CD14-positive monocyte (primary cell): ENCODE results near the gene AFF3. TPM values are rescaled to one million over a fixed set of nuclear protein-coding genes. Genes with fewer than 3 reads are reported as not detected.

Experiments used
- DNase-seq, 3 donors: peaks; one replicate each; pipeline ENCODE4 v3.0.0-alpha.2; 2011 to 2022
- H2AFZ ChIP-seq: 2 replicates; pipeline ENCODE4 v1.6.0; 2012; ENCODE audit warnings: mild to moderate bottlenecking, low read depth, low read length, inconsistent platforms; ENCODE audit not compliant: insufficient read depth, poor library complexity, severe bottlenecking
- H3K27ac ChIP-seq, 2 donors: 1 replicate in 1 of 2; 2 replicates in 1 of 2; pipeline ENCODE4 v1.5.1; 2012 to 2013; ENCODE audit warnings: low read length in 2 of 2, control low read depth in 1 of 2, inconsistent platforms in 1 of 2, low read depth in 1 of 2, mild to moderate bottlenecking in 1 of 2
- H3K27me3 ChIP-seq, 2 donors: one replicate each; pipeline versions ENCODE4 v1.6.0 to v1.6.1; 2011 to 2013; ENCODE audit warnings: low read length in 2 of 2; ENCODE audit not compliant: control insufficient read depth in 2 of 2, insufficient read depth in 2 of 2
- H3K36me3 ChIP-seq, 2 donors: replicated peaks in 1 of 2; 1 replicate in 1 of 2; 2 replicates in 1 of 2; pipeline versions ENCODE4 v1.5.1 to v1.6.1; 2012 to 2013; ENCODE audit warnings: low read length in 2 of 2, control low read depth in 1 of 2, inconsistent platforms in 1 of 2, mild to moderate bottlenecking in 1 of 2; ENCODE audit not compliant: insufficient read depth in 2 of 2, control insufficient read depth in 1 of 2
- H3K4me1 ChIP-seq, 2 donors: 1 replicate in 1 of 2; 2 replicates in 1 of 2; pipeline versions ENCODE4 v1.5.1 to v1.6.1; 2012 to 2013; ENCODE audit warnings: low read length in 2 of 2, control low read depth in 1 of 2, inconsistent platforms in 1 of 2, mild to moderate bottlenecking in 1 of 2, moderate library complexity in 1 of 2; ENCODE audit not compliant: insufficient read depth in 2 of 2, control insufficient read depth in 1 of 2
- H3K4me2 ChIP-seq: replicated peaks from 2 replicates; pipeline ENCODE3; 2012; ENCODE audit warnings: low read length, moderate library complexity, mild to moderate bottlenecking; ENCODE audit not compliant: poor library complexity, severe bottlenecking; ENCODE audit errors: extremely low read depth
- H3K4me3 ChIP-seq, 3 experiments: fragments of 200-600 bp in 1 of 3; sonication (generic) in 1 of 3; replicated peaks in 1 of 3; 1 replicate in 2 of 3; 2 replicates in 1 of 3; pipeline ENCODE4 v1.5.1; 2011 to 2013; ENCODE audit warnings: low read length in 3 of 3, mild to moderate bottlenecking in 3 of 3, control low read depth in 2 of 3, low read depth in 2 of 3, inconsistent platforms in 1 of 3, moderate library complexity in 1 of 3
- H3K79me2 ChIP-seq: 2 replicates; pipeline ENCODE4 v1.6.0; 2012; ENCODE audit warnings: mild to moderate bottlenecking, control low read depth, inconsistent platforms, low read length, moderate library complexity; ENCODE audit not compliant: insufficient read depth
- H3K9ac ChIP-seq: 2 replicates; pipeline ENCODE4 v1.6.0; 2017; ENCODE audit warnings: low read length, mild to moderate bottlenecking; ENCODE audit not compliant: insufficient read depth, poor library complexity, severe bottlenecking
- H3K9me3 ChIP-seq, 2 donors: replicated peaks in 1 of 2; 1 replicate in 1 of 2; 2 replicates in 1 of 2; pipeline versions ENCODE4 v1.5.1 to v1.6.1; 2012 to 2013; ENCODE audit warnings: low read length in 2 of 2, control low read depth in 1 of 2; ENCODE audit not compliant: control insufficient read depth in 1 of 2, insufficient read depth in 1 of 2
- H4K20me1 ChIP-seq: 2 replicates; pipeline ENCODE4 v1.6.0; 2012; ENCODE audit warnings: mild to moderate bottlenecking, low read length, control low read depth, moderate library complexity; ENCODE audit not compliant: insufficient read depth
- H3K27ac Mint-ChIP-seq, 7 donors: one replicate each; pipeline ENCODE4 v1.8.0; 2020; ENCODE audit warnings: mild to moderate bottlenecking in 7 of 7, mixed read lengths in 7 of 7, moderate library complexity in 6 of 7, inconsistent platforms in 2 of 7
- H3K27me3 Mint-ChIP-seq, 3 donors: one replicate each; pipeline ENCODE4 v1.8.0; 2021 to 2022; ENCODE audit warnings: low read depth in 3 of 3, mild to moderate bottlenecking in 3 of 3, mixed read lengths in 3 of 3, moderate library complexity in 3 of 3, inconsistent platforms in 1 of 3
- H3K36me3 Mint-ChIP-seq, 2 donors: one replicate each; pipeline ENCODE4 v1.8.0; 2020; ENCODE audit warnings: mixed read lengths in 2 of 2, inconsistent platforms in 1 of 2, mild to moderate bottlenecking in 1 of 2
- H3K4me1 Mint-ChIP-seq: one replicate; pipeline ENCODE4 v1.8.0; 2020; ENCODE audit warnings: mild to moderate bottlenecking, mixed read lengths
- H3K4me3 Mint-ChIP-seq, 2 donors: one replicate each; pipeline ENCODE4 v1.8.0; 2020; ENCODE audit warnings: mild to moderate bottlenecking in 2 of 2, mixed read lengths in 2 of 2, moderate library complexity in 1 of 2
- H3K9me3 Mint-ChIP-seq, 7 donors: one replicate each; pipeline ENCODE4 v1.8.0; 2020 to 2022; ENCODE audit warnings: mixed read lengths in 7 of 7, mild to moderate bottlenecking in 6 of 7, moderate library complexity in 6 of 7, inconsistent platforms in 2 of 7
- WGBS: methylation state at CpG from one replicate; pipeline ENCODE4 v1.1.5; 2013; ENCODE audit warnings: missing lambda C conversion rate; ENCODE audit not compliant: insufficient coverage; 5-methylcytosine and 5-hydroxymethylcytosine counted together
- intact Hi-C, 2 donors: fragments of 100-400 bp; cut with micrococcal nuclease; formaldehyde crosslinking; loops; one replicate each; pipeline versions ENCODE4 v1.15.0 to v1.15.1; 2023
- polyA plus RNA-seq, 3 donors: library from polyadenylated mRNA; depleted of rRNA in 1 of 3; unstranded in 2 of 3; stranded (reverse) in 1 of 3; fragments of 300-500 nt in 2 of 3; fragments of >200 nt in 1 of 3; fragmentation: Illumina TruSeq in 2 of 3; gene quantifications; 1 replicate in 2 of 3; 2 replicates in 1 of 3; pipeline ENCODE4 v1.2.3, GENCODE V29; 2012 to 2021
- TF ChIP-seq, protein P1 (sequence below): fragments of 200-600 bp; IDR thresholded peaks from one replicate; pipeline ENCODE4 v1.8.0; 2022; ENCODE audit warnings: antibody characterized with exemption, mild to moderate bottlenecking

The AFF3 gene
- polyA plus RNA-seq, 3 donors = 0.17 to 4.1 (median 0.49) TPM

DNA sequence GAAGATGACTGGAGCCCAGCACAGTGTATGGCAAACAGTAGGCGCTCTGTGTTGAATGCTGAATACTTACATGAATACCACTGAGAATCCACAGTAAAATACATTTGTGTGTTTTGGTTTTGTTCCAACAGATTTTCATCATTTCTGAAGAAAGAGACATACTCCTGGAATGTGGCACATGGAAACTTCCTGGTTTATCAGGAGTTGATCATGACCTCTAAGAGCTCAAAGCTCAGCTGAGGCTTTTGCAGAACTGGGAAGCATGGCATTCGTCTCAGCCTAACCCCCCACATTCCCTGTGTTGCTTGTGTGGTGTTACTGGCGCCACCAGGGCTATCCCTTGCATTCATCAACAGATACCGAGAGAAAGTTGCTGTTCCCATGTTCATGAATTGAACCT lies 335.6 kb downstream of the AFF3 start:
- no peaks in the 10 kb centered on the region for H3K79me2 ChIP-seq
- no peak overlapping the region for H2AFZ ChIP-seq
- H3K36me3 Mint-ChIP-seq = peaks cover 2 to 6% of the 10 kb centered on the region in 2 donors
- no peak overlapping the region for H3K4me3 ChIP-seq
- peaks cover 0 to 2% (median 0%) of the 10 kb centered on the region in 3 donors for H3K27me3 Mint-ChIP-seq
- 100% methylated on average over 1 of the region's 4 CpGs for WGBS
- H3K27ac ChIP-seq = no peak overlapping the region
- H3K4me1 Mint-ChIP-seq = peaks cover 13% of the 10 kb centered on the region
- H3K9me3 Mint-ChIP-seq = peaks cover 0 to 9% (median 1%) of the 10 kb centered on the region in 7 donors
- no peaks in the 10 kb centered on the region for H3K36me3 ChIP-seq
- H3K9ac ChIP-seq = no peak overlapping the region
- H3K27me3 ChIP-seq = no peaks in the 10 kb centered on the region
- H3K9me3 ChIP-seq = no peaks in the 10 kb centered on the region
- TF ChIP-seq, protein P1, sequence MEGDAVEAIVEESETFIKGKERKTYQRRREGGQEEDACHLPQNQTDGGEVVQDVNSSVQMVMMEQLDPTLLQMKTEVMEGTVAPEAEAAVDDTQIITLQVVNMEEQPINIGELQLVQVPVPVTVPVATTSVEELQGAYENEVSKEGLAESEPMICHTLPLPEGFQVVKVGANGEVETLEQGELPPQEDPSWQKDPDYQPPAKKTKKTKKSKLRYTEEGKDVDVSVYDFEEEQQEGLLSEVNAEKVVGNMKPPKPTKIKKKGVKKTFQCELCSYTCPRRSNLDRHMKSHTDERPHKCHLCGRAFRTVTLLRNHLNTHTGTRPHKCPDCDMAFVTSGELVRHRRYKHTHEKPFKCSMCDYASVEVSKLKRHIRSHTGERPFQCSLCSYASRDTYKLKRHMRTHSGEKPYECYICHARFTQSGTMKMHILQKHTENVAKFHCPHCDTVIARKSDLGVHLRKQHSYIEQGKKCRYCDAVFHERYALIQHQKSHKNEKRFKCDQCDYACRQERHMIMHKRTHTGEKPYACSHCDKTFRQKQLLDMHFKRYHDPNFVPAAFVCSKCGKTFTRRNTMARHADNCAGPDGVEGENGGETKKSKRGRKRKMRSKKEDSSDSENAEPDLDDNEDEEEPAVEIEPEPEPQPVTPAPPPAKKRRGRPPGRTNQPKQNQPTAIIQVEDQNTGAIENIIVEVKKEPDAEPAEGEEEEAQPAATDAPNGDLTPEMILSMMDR = no peak
- no peaks in the 10 kb centered on the region for H4K20me1 ChIP-seq
- no peak overlapping the region for H3K4me3 Mint-ChIP-seq
- H3K4me1 ChIP-seq = peaks cover 9 to 15% of the 10 kb centered on the region in 2 donors
- intact Hi-C loops = no loop called here
- no peak overlapping the region for H3K4me2 ChIP-seq
- H3K27ac Mint-ChIP-seq = no peak overlapping the region
- DNase-seq = no peak

DNA sequence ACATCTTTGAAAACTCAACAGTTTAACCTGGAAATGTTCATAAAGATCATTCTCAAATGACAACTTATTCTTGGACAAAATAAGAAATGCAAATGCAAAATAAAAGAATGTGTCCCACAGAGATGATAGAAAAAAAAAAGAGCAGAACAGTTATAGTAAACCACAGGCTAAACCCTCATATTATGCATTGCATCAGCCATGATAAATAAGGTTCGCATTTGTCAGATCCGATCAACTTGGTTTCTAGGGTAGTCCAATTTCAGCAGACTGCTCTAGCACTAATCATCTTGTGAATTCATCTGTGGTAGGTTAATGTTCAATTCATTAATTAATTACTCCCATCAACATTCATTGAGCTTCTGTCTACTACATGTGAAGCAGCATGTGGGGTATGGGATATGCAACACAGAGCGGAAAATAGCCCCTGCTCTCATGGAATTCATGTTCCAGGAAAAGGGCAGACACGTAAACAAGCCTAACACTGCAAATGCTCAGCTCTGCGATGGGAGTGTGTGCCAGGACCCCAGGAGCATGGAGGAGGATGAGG lies 336.4 kb downstream of the AFF3 start:
- 100% methylated on average over 3 of the region's 5 CpGs for WGBS
- no peaks in the 10 kb centered on the region for H3K79me2 ChIP-seq
- H3K27me3 Mint-ChIP-seq = peaks cover 0 to 2% (median 0%) of the 10 kb centered on the region in 3 donors
- DNase-seq = no peak
- H3K9ac ChIP-seq = no peak overlapping the region
- H3K4me1 ChIP-seq = peaks cover 15 to 21% of the 10 kb centered on the region in 2 donors
- no peaks in the 10 kb centered on the region for H4K20me1 ChIP-seq
- H3K4me1 Mint-ChIP-seq = peaks cover 20% of the 10 kb centered on the region
- H3K36me3 Mint-ChIP-seq = peaks cover 2 to 6% of the 10 kb centered on the region in 2 donors
- peaks cover 0 to 9% (median 1%) of the 10 kb centered on the region in 7 donors for H3K9me3 Mint-ChIP-seq
- H3K27ac Mint-ChIP-seq = peak overlapping the region in 1 of 7 donors; percentile 4
- H3K36me3 ChIP-seq = no peaks in the 10 kb centered on the region
- H3K9me3 ChIP-seq = no peaks in the 10 kb centered on the region
- no peak overlapping the region for H3K27ac ChIP-seq
- no peak overlapping the region for H3K4me2 ChIP-seq
- H2AFZ ChIP-seq = no peak overlapping the region
- H3K4me3 Mint-ChIP-seq = no peak overlapping the region
- no peak overlapping the region for H3K4me3 ChIP-seq
- intact Hi-C loops = no loop called here
- TF ChIP-seq, protein P1 = no peak
- no peaks in the 10 kb centered on the region for H3K27me3 ChIP-seq
